ENCODE results near the gene RSU1. TPM values are rescaled to one million over a fixed set of nuclear protein-coding genes. Genes with fewer than 3 reads are reported as not detected.
A peak's percentile ranks its signal among the peaks of the same experiment; 100 is the strongest.

The RSU1 gene
- total RNA-seq, 1 donor from 2014 or later: 118 TPM

- DNase-seq (ENCODE audit: low spot score): no peak
- H3K4me1 Mint-ChIP-seq (ENCODE audit: unreplicated experiment): peaks cover 29% of the 10 kb centered on the region
- no peaks in the 10 kb centered on the region for H3K9me3 Mint-ChIP-seq (ENCODE audit: unreplicated experiment)
- no peak overlapping the region for H3K4me3 Mint-ChIP-seq (ENCODE audit: unreplicated experiment)
- peaks cover 5% of the 10 kb centered on the region for H3K27me3 Mint-ChIP-seq (ENCODE audit: unreplicated experiment)
- H3K36me3 Mint-ChIP-seq (ENCODE audit: low read depth, unreplicated experiment): peaks cover 34% of the 10 kb centered on the region
- no peak overlapping the region for H3K27ac Mint-ChIP-seq (ENCODE audit: unreplicated experiment)
- no peak for TF ChIP-seq CTCF (IDR thresholded peaks at IDR 0.05; ENCODE audit: unreplicated experiment)
These were observed 27.5 kb downstream of the RSU1 start for GRCh38 chr10:16789765-16790164.

GRCh38 chr10:16789261-16789660 is 28.0 kb downstream of the RSU1 start:
- Mint-ChIP-seq H3K9me3 (ENCODE audit: unreplicated experiment) (no peaks in the 10 kb centered on the region), H3K27ac (ENCODE audit: unreplicated experiment) (no peak overlapping the region), H3K27me3 (ENCODE audit: unreplicated experiment) (peaks cover 5% of the 10 kb centered on the region), H3K4me1 (ENCODE audit: unreplicated experiment) (peaks cover 29% of the 10 kb centered on the region), H3K36me3 (ENCODE audit: low read depth, unreplicated experiment) (peaks cover 35% of the 10 kb centered on the region), H3K4me3 (ENCODE audit: unreplicated experiment) (no peak overlapping the region)
- DNase-seq (ENCODE audit: low spot score): no peak
- TF ChIP-seq CTCF (IDR thresholded peaks at IDR 0.05; ENCODE audit: unreplicated experiment): no peak

- Mint-ChIP-seq H3K27me3 (ENCODE audit: unreplicated experiment) (peaks cover 5% of the 10 kb centered on the region), H3K27ac (ENCODE audit: unreplicated experiment) (no peak overlapping the region), H3K4me3 (ENCODE audit: unreplicated experiment) (no peak overlapping the region), H3K9me3 (ENCODE audit: unreplicated experiment) (no peaks in the 10 kb centered on the region), H3K36me3 (ENCODE audit: low read depth, unreplicated experiment) (peaks cover 35% of the 10 kb centered on the region), H3K4me1 (ENCODE audit: unreplicated experiment) (peaks cover 29% of the 10 kb centered on the region)
- DNase-seq (ENCODE audit: low spot score): no peak
- TF ChIP-seq CTCF (IDR thresholded peaks at IDR 0.05; ENCODE audit: unreplicated experiment): no peak
These were observed 28.4 kb downstream of the RSU1 start for GRCh38 chr10:16788778-16789177.

DNA sequence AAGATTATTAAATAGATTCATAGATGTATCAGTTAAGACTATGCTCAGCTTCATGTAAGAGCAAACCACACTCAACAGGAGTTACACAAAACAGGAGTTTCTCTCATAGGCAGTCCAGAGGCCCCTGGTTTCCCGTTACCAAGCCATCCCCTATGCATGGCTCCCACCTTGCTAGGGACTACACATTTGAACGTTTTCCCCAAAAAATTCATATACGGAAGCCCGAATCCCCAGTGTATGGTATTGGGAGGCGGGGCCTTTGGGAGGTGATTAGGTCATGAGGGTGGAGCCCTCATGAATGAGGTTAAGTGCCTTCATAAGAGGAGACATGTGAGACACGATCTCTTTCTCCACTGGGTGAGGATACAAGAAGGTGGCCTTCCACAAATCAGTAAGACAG is 29.1 kb downstream of the RSU1 start:
- peak overlapping the region; percentile 24 for H3K4me3 Mint-ChIP-seq (ENCODE audit: unreplicated experiment)
- H3K4me1 Mint-ChIP-seq (ENCODE audit: unreplicated experiment): peaks cover 29% of the 10 kb centered on the region
- H3K27me3 Mint-ChIP-seq (ENCODE audit: unreplicated experiment): peaks cover 4% of the 10 kb centered on the region
- no peak for DNase-seq (ENCODE audit: low spot score)
- no peak overlapping the region for H3K27ac Mint-ChIP-seq (ENCODE audit: unreplicated experiment)
- H3K36me3 Mint-ChIP-seq (ENCODE audit: low read depth, unreplicated experiment): peaks cover 29% of the 10 kb centered on the region
- TF ChIP-seq CTCF (IDR thresholded peaks at IDR 0.05; ENCODE audit: unreplicated experiment): no peak
- H3K9me3 Mint-ChIP-seq (ENCODE audit: unreplicated experiment): no peaks in the 10 kb centered on the region

DNA sequence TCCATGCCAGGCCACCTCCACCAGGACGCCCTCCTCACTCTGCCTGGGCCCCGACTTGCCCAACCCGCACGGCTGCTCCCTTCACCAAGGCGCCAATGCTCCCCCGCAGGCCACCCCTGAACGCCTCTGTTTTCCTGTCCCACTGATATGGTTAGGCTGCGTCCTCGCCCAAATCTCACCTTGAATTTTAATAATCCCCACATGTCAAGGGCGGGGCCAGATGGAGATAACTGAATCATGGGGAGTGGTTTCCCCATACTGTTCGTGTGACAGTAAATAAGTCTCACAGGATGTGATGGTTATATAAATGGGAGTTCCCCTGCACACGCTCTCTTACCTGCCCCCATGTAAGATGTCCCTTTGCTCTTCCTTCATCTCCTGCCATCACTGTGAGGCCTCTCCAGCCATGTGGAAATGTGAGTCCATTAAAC is 29.8 kb downstream of the RSU1 start:
- DNase-seq (ENCODE audit: low spot score): no peak
- Mint-ChIP-seq H3K4me1 (ENCODE audit: unreplicated experiment) (peaks cover 29% of the 10 kb centered on the region), H3K36me3 (ENCODE audit: low read depth, unreplicated experiment) (peaks cover 28% of the 10 kb centered on the region), H3K9me3 (ENCODE audit: unreplicated experiment) (no peaks in the 10 kb centered on the region), H3K4me3 (ENCODE audit: unreplicated experiment) (no peak overlapping the region), H3K27me3 (ENCODE audit: unreplicated experiment) (peaks cover 4% of the 10 kb centered on the region), H3K27ac (ENCODE audit: unreplicated experiment) (no peak overlapping the region)
- no peak for TF ChIP-seq CTCF (IDR thresholded peaks at IDR 0.05; ENCODE audit: unreplicated experiment)
